IMR-90 (cell line): ENCODE results near the gene MBNL3. TPM values are rescaled to one million over a fixed set of nuclear protein-coding genes. Genes with fewer than 3 reads are reported as not detected.

Source experiments
- ATAC-seq: fragments of 200-7000 bp; cut with Tn5 transposase; 2 replicates; pipeline ENCODE4 v1.9.1; 2020; ENCODE audit warnings: low read depth, mild to moderate bottlenecking, moderate library complexity
- BruUV-seq: library from RNA; stranded (reverse); fragments of 400-500 nt; replicated peaks from 2 replicates; lab custom pipeline; 2021; lab: Mats Ljungman, UMichigan
- CTCF ChIA-PET: fragments of 300-600 bp; formaldehyde crosslinking; extraction: SDS; loops from one replicate; lab custom pipeline; 2021; ENCODE audit warnings: antibody characterized with exemption; lab: Yijun Ruan, JAX
- POLR2A ChIA-PET: fragments of 300-600 bp; sonication (Branson Sonifier 250); formaldehyde crosslinking; loops from one replicate; lab custom pipeline; 2022; ENCODE audit warnings: antibody characterized with exemption; ENCODE audit not compliant: unreplicated experiment; lab: Charles Lee
- DNase-seq: peaks from one replicate; pipeline ENCODE4 v3.0.0; 2013
- H2AFZ ChIP-seq: replicated peaks from 2 replicates; pipeline ENCODE3; 2013; ENCODE audit warnings: low read length, mild to moderate bottlenecking; ENCODE audit not compliant: poor library complexity
- H2AK5ac ChIP-seq: 2 replicates; pipeline ENCODE4 v1.6.1; 2013; ENCODE audit warnings: low read depth, low read length, inconsistent platforms
- H2AK9ac ChIP-seq: replicated peaks from 2 replicates; pipeline ENCODE3; 2013; ENCODE audit warnings: mild to moderate bottlenecking, low read depth, low read length, moderate library complexity; ENCODE audit not compliant: poor library complexity
- H2BK120ac ChIP-seq: 2 replicates; pipeline ENCODE4 v1.6.1; 2013; ENCODE audit warnings: low read depth, low read length, inconsistent platforms
- H2BK15ac ChIP-seq: 3 replicates; pipeline ENCODE4 v1.6.1; 2013; ENCODE audit warnings: low read depth, low read length, inconsistent platforms
- H2BK20ac ChIP-seq: 2 replicates; pipeline ENCODE4 v1.6.1; 2013; ENCODE audit warnings: low read depth, mild to moderate bottlenecking, inconsistent platforms, low read length, moderate library complexity
- H2BK5ac ChIP-seq: 2 replicates; pipeline ENCODE4 v1.6.1; 2013; ENCODE audit warnings: mild to moderate bottlenecking, low read depth, low read length, inconsistent platforms; ENCODE audit not compliant: poor library complexity, severe bottlenecking
- H3K14ac ChIP-seq: replicated peaks from 2 replicates; pipeline ENCODE4 v1.6.1; 2013; ENCODE audit warnings: low read depth, low read length, inconsistent platforms
- H3K18ac ChIP-seq: 2 replicates; pipeline ENCODE4 v1.6.1; 2013; ENCODE audit warnings: low read depth, low read length, control low read depth
- H3K23ac ChIP-seq: 2 replicates; pipeline ENCODE4 v1.6.1; 2013; ENCODE audit warnings: low read depth, low read length, inconsistent platforms
- H3K27ac ChIP-seq: 2 replicates; pipeline ENCODE4 v1.5.1; 2013; ENCODE audit warnings: mild to moderate bottlenecking, control low read depth, low read length; ENCODE audit not compliant: insufficient read depth
- H3K27me3 ChIP-seq: 2 replicates; pipeline ENCODE4 v1.6.1; 2013; ENCODE audit warnings: low read length; ENCODE audit not compliant: control insufficient read depth, insufficient read depth
- H3K36me3 ChIP-seq: 2 replicates; pipeline ENCODE4 v1.6.1; 2013; ENCODE audit warnings: low read length, mixed read lengths; ENCODE audit not compliant: control insufficient read depth, insufficient read depth
- H3K4ac ChIP-seq: 2 replicates; pipeline ENCODE4 v1.6.1; 2013; ENCODE audit warnings: low read depth, low read length, inconsistent platforms
- H3K4me1 ChIP-seq: 2 replicates; pipeline ENCODE4 v1.6.1; 2013; ENCODE audit warnings: low read length, mixed read lengths; ENCODE audit not compliant: control insufficient read depth, insufficient read depth
- H3K4me2 ChIP-seq: 2 replicates; pipeline ENCODE4 v1.6.1; 2013; ENCODE audit warnings: low read depth, mild to moderate bottlenecking, control low read depth, low read length, moderate library complexity
- H3K4me3 ChIP-seq: 2 replicates; pipeline ENCODE4 v1.5.1; 2013; ENCODE audit warnings: low read depth, mild to moderate bottlenecking, control low read depth, low read length, moderate library complexity; ENCODE audit not compliant: insufficient read depth
- H3K56ac ChIP-seq: 2 replicates; pipeline ENCODE4 v1.6.1; 2013; ENCODE audit warnings: low read length, inconsistent platforms; ENCODE audit not compliant: insufficient read depth; ENCODE audit errors: extremely low read depth
- H3K79me1 ChIP-seq, 2 experiments: 2 replicates each; pipeline ENCODE4 v1.6.1; 2013; ENCODE audit warnings: low read length in 2 of 2, inconsistent platforms in 1 of 2, low read depth in 1 of 2
- H3K9ac ChIP-seq: 2 replicates; pipeline ENCODE4 v1.6.1; 2013; ENCODE audit warnings: low read depth, low read length, control low read depth
- H3K9me1 ChIP-seq: 2 replicates; pipeline ENCODE4 v1.6.1; 2013; ENCODE audit warnings: low read length, inconsistent platforms; ENCODE audit not compliant: insufficient read depth
- H3K9me3 ChIP-seq: 2 replicates; pipeline ENCODE4 v1.6.1; 2013; ENCODE audit warnings: low read length; ENCODE audit not compliant: control insufficient read depth, insufficient read depth
- H4K20me1 ChIP-seq: 2 replicates; pipeline ENCODE4 v1.6.1; 2013; ENCODE audit warnings: low read length, inconsistent platforms; ENCODE audit not compliant: insufficient read depth
- H4K5ac ChIP-seq: 2 replicates; pipeline ENCODE4 v1.6.1; 2013; ENCODE audit warnings: mild to moderate bottlenecking, low read depth, low read length, control low read depth
- H4K8ac ChIP-seq, 2 experiments: 2 replicates each; pipeline ENCODE4 v1.6.1; 2013; ENCODE audit warnings: low read depth in 2 of 2, low read length in 2 of 2, control low read depth in 1 of 2, inconsistent platforms in 1 of 2
- H4K91ac ChIP-seq: 2 replicates; pipeline ENCODE4 v1.6.1; 2013; ENCODE audit warnings: low read depth, low read length, inconsistent platforms; ENCODE audit not compliant: insufficient read depth
- BHLHE40 ChIP-seq: fragments of 150-350 bp; IDR thresholded peaks from 2 replicates; pipeline ENCODE4 v1.6.1; 2016; ENCODE audit warnings: mild to moderate bottlenecking, low read depth, low read length
- CHD1 ChIP-seq: IDR thresholded peaks from 2 replicates; pipeline ENCODE4 v1.6.1; 2012; ENCODE audit warnings: low read depth, low read length, improper control_type of control experiment
- MAZ ChIP-seq: IDR thresholded peaks from 2 replicates; pipeline ENCODE4 v1.6.1; 2012; ENCODE audit warnings: low read depth, mild to moderate bottlenecking, low read length, improper control_type of control experiment, moderate library complexity, borderline replicate concordance
- WGBS, 2 experiments: methylation state at CpG; one replicate each; pipeline versions ENCODE4 v1.1.5 to v1.1.7; 2013; ENCODE audit warnings: missing lambda C conversion rate in 2 of 2; ENCODE audit not compliant: insufficient read length in 1 of 2; ENCODE audit errors: extremely low coverage in 2 of 2; 5-methylcytosine and 5-hydroxymethylcytosine counted together
- dilution Hi-C: fragments of 300-500 bp; cut with HindIII; formaldehyde crosslinking; loops from one replicate; pipeline ENCODE4 v1.14.3; 2018; ENCODE audit warnings: low sequenced_read_pairs; ENCODE audit not compliant: unreplicated experiment
- in situ Hi-C: fragments of 300-500 bp; cut with MboI; formaldehyde crosslinking; loops from 3 replicates; pipeline ENCODE4 v1.14.3; 2019; ENCODE audit warnings: low sequenced_read_pairs, inconsistent platforms, mixed read lengths
- intact Hi-C: fragments of 100-400 bp; cut with micrococcal nuclease; formaldehyde crosslinking; loops from 2 replicates; pipeline ENCODE4 v1.10.0; 2022
- polyA plus RNA-seq, 3 experiments: library from polyadenylated mRNA; depleted of rRNA; stranded (reverse); fragments of >200 nt; gene quantifications; 2 replicates each; pipeline ENCODE4 v1.2.3, GENCODE V29; 2012; ENCODE audit warnings: low replicate concordance in 1 of 3
- total RNA-seq: library from RNA; depleted of rRNA; stranded (reverse); fragments of >200 nt; gene quantifications from 2 replicates; pipeline ENCODE4 v1.2.3, GENCODE V29; 2012

MBNL3 gene
- total and polyA plus RNA-seq, 2 of the 4 experiments (the other 2 are of a cell fraction), result 0.32 to 1.1 TPM

DNA sequence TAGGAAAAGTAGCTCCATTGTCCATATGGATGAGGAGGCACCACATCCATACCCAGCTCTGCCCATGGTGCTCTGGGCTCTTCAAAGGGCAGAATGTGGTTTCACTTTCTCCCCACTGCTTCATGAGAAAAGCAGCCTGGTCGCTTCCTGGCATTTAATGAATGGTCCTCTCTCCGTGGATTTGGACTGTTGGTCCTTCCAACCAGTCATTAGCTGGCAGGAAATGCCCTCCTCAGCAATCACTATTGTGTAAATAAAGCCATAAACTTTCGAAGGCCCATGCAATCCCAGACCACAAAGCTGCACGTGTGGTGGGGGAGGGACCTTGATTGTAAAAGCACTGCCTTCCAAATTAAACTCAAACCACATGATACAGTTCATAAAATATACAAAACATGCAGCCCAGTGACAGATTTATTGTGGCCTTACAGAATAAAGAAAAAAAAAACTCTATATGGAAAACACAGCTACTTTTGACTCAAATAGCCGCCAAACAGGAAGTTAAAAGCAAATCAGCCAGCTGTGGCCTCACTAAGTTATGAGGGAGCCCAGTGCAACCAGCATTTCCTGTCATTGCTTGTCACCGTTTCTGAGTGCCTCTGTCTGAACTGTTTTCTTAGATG, 8.1 kb downstream of the MBNL3 start:
- Histone ChIP-seq H3K18ac (no peak overlapping the region; the same call in 1 of the 2 replicates), H3K9ac (no peak overlapping the region), H3K27me3 (peaks cover 2% of the 10 kb centered on the region), H4K91ac (0 out of 2 replicates have a peak overlapping the region, but pooled peaks have one; percentile 11), H3K9me1 (peaks cover 4% of the 10 kb centered on the region; the same call in 1 of the 2 replicates), H4K20me1 (no peaks in the 10 kb centered on the region), H2AK5ac (no peak overlapping the region), H2AFZ (peak overlapping the region; percentile 69), H3K79me1 (no peaks in the 10 kb centered on the region), H3K4ac (peak overlapping the region; percentile 4; the same call in 1 of the 2 replicates), H2AK9ac (peak overlapping the region; percentile 20), H3K23ac (no peak overlapping the region), H3K14ac (no peak overlapping the region), H4K5ac (no peak overlapping the region; the same call in 1 of the 2 replicates), H2BK15ac (no peak overlapping the region), H2BK5ac (no peak overlapping the region), H3K4me2 (peak overlapping the region; percentile 40), H3K27ac (no peak overlapping the region), H2BK120ac (peak overlapping the region; percentile 16), H3K56ac (no peak overlapping the region), H3K4me3 (0 out of 2 replicates have a peak overlapping the region, but pooled peaks have one; percentile 3), H3K36me3 (no peaks in the 10 kb centered on the region), H2BK20ac (no peak overlapping the region; the same call in 1 of the 2 replicates), H4K8ac (peak overlapping the region in 1 of 2 experiments; percentile 28; a peak in 2 of 4 replicates), H3K4me1 (no peaks in the 10 kb centered on the region), H3K9me3 (no peaks in the 10 kb centered on the region)
- no TSS peak for BruUV-seq
- CTCF ChIA-PET, result interaction anchor here (0.6 kb wide), 1 partner anchor 26 kb away, joined by 3 read pairs; no protein-coding TSS in a partner anchor
- no peak for TF ChIP-seq MAZ
- TF ChIP-seq CHD1, result no peak
- TF ChIP-seq BHLHE40, result peak; percentile 88
- POLR2A ChIA-PET, result no interaction called here
- ATAC-seq (peak; percentile 79), DNase-seq (peak; percentile 20)
- dilution Hi-C loops, result no loop called here
- no CpG with 5 or more reads among the region's 6 CpGs for WGBS, 2 experiments
- in situ Hi-C loops, result no loop called here
- intact Hi-C loops, result no loop called here
